ENCODE data around the gene PUS3. TPM values are rescaled to one million over a fixed set of nuclear protein-coding genes. Genes with fewer than 3 reads are reported as not detected.

Gene PUS3
- total RNA-seq, 1 experiment from 2014 or later = 11.9 TPM

DNA sequence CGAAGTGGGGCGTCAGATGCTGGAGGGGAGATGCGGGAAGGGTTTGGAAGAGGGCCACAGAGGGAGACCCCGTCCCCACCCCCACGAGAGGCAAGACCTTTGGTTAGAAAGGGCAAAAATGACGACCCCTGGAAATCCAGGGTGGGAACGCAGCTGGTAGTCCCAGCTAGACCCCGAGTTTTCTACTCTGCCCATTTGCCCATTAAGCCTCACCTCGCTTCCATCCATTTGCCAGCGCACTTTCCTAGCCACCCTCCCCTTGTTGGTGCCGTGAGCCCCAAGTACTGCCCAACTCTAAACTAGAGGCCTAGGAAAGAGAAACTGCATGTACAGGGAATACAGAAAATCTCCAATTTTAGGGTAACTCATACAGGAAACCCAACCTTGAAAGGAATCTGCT, 1.7 kb upstream of the PUS3 start:
- peaks cover 7 to 14% of the 10 kb centered on the region in 2 experiments; a peak in 3 of 4 replicates for H3K36me3 ChIP-seq (ENCODE audit: control insufficient read depth in 1 of 2, insufficient read depth in 2 of 2, low read length in 2 of 2)
- ATAC-seq (no peak), DNase-seq (ENCODE audit: low read depth, low spot score) (no peak)
- no peak overlapping the region for H3K9ac ChIP-seq (ENCODE audit: low read length)
- CTCF ChIA-PET = no interaction called here
- no peak overlapping the region for H2AFZ ChIP-seq (ENCODE audit: low read depth, low read length, poor library complexity, severe bottlenecking)
- peaks cover 3 to 8% of the 10 kb centered on the region in 2 experiments; a peak in 2 of 4 replicates for H3K4me1 ChIP-seq (ENCODE audit: control insufficient read depth in 1 of 2, insufficient read depth in 2 of 2, low read length in 2 of 2)
- H3K9me3 ChIP-seq (ENCODE audit: control insufficient read depth in 1 of 2, insufficient read depth in 1 of 2, low read depth in 1 of 2, low read length in 2 of 2) = no peaks in the 10 kb centered on the region
- H3K27ac ChIP-seq (ENCODE audit: low read depth, low read length) = no peak overlapping the region
- H3K9me2 ChIP-seq (ENCODE audit: insufficient read depth) = no peaks in the 10 kb centered on the region
- RAD21 ChIA-PET (ENCODE audit: low non-redundant PET in 1 of 2, low total read pairs in 2 of 2, uncharacterized antibody in 2 of 2, unreplicated experiment in 2 of 2) = no interaction called here
- BruUV-seq (replicated peaks) = no TSS peak
- H4K20me1 ChIP-seq (ENCODE audit: insufficient read depth) = 0 out of 2 replicates have a peak, but pooled peaks cover 4% of the 10 kb centered on the region
- peaks cover 29% of the 10 kb centered on the region for H3K79me2 ChIP-seq (ENCODE audit: insufficient read depth, low read length)
- TF ChIP-seq, protein P1, sequence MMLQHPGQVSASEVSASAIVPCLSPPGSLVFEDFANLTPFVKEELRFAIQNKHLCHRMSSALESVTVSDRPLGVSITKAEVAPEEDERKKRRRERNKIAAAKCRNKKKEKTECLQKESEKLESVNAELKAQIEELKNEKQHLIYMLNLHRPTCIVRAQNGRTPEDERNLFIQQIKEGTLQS (IDR thresholded peaks at IDR 0.05) = no peak
- TF ChIP-seq EGR1 (IDR thresholded peaks at IDR 0.05; ENCODE audit: low read depth) = no peak
- TF ChIP-seq, protein P2, sequence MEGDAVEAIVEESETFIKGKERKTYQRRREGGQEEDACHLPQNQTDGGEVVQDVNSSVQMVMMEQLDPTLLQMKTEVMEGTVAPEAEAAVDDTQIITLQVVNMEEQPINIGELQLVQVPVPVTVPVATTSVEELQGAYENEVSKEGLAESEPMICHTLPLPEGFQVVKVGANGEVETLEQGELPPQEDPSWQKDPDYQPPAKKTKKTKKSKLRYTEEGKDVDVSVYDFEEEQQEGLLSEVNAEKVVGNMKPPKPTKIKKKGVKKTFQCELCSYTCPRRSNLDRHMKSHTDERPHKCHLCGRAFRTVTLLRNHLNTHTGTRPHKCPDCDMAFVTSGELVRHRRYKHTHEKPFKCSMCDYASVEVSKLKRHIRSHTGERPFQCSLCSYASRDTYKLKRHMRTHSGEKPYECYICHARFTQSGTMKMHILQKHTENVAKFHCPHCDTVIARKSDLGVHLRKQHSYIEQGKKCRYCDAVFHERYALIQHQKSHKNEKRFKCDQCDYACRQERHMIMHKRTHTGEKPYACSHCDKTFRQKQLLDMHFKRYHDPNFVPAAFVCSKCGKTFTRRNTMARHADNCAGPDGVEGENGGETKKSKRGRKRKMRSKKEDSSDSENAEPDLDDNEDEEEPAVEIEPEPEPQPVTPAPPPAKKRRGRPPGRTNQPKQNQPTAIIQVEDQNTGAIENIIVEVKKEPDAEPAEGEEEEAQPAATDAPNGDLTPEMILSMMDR (IDR thresholded peaks at IDR 0.05 in 2 of 3, conservative IDR thresholded peaks at IDR 0.05 in 1 of 3; ENCODE audit: borderline replicate concordance in 1 of 3, insufficient read depth in 1 of 3, low read depth in 2 of 3, low read length in 2 of 3) = no peak
- TF ChIP-seq FOSL1 (IDR thresholded peaks at IDR 0.05; ENCODE audit: low read depth) = no peak
- TF ChIP-seq SRF (IDR thresholded peaks at IDR 0.05; ENCODE audit: low read depth) = no peak
- TF ChIP-seq TCF7L2 (IDR thresholded peaks at IDR 0.05; ENCODE audit: borderline replicate concordance, extremely low read depth, insufficient read depth, insufficient read length) = no peak
- no peak for TF ChIP-seq POLR2A (IDR thresholded peaks at IDR 0.05; ENCODE audit: borderline replicate concordance, extremely low read depth, insufficient read depth, insufficient read length)
- TF ChIP-seq, protein P3, sequence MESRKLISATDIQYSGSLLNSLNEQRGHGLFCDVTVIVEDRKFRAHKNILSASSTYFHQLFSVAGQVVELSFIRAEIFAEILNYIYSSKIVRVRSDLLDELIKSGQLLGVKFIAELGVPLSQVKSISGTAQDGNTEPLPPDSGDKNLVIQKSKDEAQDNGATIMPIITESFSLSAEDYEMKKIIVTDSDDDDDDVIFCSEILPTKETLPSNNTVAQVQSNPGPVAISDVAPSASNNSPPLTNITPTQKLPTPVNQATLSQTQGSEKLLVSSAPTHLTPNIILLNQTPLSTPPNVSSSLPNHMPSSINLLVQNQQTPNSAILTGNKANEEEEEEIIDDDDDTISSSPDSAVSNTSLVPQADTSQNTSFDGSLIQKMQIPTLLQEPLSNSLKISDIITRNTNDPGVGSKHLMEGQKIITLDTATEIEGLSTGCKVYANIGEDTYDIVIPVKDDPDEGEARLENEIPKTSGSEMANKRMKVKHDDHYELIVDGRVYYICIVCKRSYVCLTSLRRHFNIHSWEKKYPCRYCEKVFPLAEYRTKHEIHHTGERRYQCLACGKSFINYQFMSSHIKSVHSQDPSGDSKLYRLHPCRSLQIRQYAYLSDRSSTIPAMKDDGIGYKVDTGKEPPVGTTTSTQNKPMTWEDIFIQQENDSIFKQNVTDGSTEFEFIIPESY (IDR thresholded peaks at IDR 0.05; ENCODE audit: extremely low read depth, insufficient replicate concordance, low read length) = no peak
- TF ChIP-seq, protein P4, sequence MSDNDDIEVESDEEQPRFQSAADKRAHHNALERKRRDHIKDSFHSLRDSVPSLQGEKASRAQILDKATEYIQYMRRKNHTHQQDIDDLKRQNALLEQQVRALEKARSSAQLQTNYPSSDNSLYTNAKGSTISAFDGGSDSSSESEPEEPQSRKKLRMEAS (IDR thresholded peaks at IDR 0.05) = no peak
- no peak for TF ChIP-seq EZH2 (IDR thresholded peaks at IDR 0.05)
- no peak for TF ChIP-seq RAD21 (IDR thresholded peaks at IDR 0.05; ENCODE audit: low read depth)
- TF ChIP-seq EZH2phosphoT487 (IDR thresholded peaks at IDR 0.05; ENCODE audit: borderline replicate concordance) = no peak
- TF ChIP-seq SIN3A (IDR thresholded peaks at IDR 0.05; ENCODE audit: low read depth) = no peak
- no peak for TF ChIP-seq ZFX (IDR thresholded peaks at IDR 0.05)
- no peak for TF ChIP-seq YY1 (IDR thresholded peaks at IDR 0.05; ENCODE audit: extremely low read depth, insufficient replicate concordance, low read depth, low read length)
- no peak for TF ChIP-seq POLR2AphosphoS5 (IDR thresholded peaks at IDR 0.05; ENCODE audit: low read depth, low read length)
- TF ChIP-seq JUND (IDR thresholded peaks at IDR 0.05) = no peak
- no peak for TF ChIP-seq CEBPB (IDR thresholded peaks at IDR 0.05; ENCODE audit: low read depth)
- no peak for TF ChIP-seq CBX3 (IDR thresholded peaks at IDR 0.05; ENCODE audit: low read depth)
- no peak for TF ChIP-seq SP1 (IDR thresholded peaks at IDR 0.05; ENCODE audit: low read depth)
- POLR2A ChIA-PET = no interaction called here
- peaks cover 8% of the 10 kb centered on the region; the same call in 1 of the 2 replicates for H3K27me3 ChIP-seq (ENCODE audit: insufficient read depth, low read length)
- intact Hi-C loops (cut with micrococcal nuclease) = no loop called here
- H3K4me3 ChIP-seq (replicated peaks in 1 of 2; ENCODE audit: low read depth in 1 of 2, low read length in 2 of 2) = no peak overlapping the region
- no peak overlapping the region for H3K4me2 ChIP-seq (ENCODE audit: low read length)

All from HCT116 (cell line).